ENCODE results near the gene CBFA2T3.

The CBFA2T3 gene

DNA sequence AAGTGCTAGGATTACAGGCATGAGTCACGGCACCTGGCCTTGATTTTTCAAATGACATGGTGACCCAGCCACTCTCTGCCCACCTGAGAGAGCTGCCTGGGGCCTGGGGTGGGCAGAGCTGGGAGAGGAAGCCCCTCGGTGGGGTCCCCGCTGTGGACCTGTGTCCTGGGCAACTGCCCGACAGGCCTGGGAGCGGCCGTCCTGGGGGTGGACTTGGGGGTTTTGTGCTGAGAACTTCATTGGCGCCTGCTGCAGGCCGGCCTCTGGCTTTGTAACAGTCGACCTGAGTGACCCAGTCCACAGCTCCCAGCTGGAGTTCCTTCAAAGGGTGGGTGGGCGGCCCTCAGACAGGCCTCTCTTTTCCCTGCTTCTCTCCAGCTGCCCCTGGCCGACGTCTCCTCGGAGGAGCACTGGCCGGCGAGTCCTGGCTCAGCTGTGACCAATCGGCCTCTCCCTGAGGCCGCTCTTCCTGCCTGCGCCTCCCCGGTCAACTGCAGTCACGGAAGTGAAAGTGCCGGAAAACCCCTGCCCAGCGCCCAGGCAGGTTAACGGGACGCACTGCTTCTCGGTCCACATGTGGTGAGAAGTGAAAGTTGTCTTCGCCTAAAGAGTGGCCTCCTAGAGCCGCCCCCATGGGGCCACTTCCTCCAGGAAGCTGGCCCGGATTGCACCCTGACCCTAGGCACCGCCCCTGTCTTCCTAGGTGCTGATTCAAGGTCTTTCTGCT lies 5.5 kb downstream of the CBFA2T3 start:
- TF ChIP-seq CEBPB (IDR thresholded peaks at IDR 0.05) (no peak), EGR1 (IDR thresholded peaks at IDR 0.05) (no peak), TEAD4 (IDR thresholded peaks at IDR 0.05) (no peak)

GRCh38 chr16:88970539-88971065 lies 6.4 kb downstream of the CBFA2T3 start:
- TF ChIP-seq, protein P1, sequence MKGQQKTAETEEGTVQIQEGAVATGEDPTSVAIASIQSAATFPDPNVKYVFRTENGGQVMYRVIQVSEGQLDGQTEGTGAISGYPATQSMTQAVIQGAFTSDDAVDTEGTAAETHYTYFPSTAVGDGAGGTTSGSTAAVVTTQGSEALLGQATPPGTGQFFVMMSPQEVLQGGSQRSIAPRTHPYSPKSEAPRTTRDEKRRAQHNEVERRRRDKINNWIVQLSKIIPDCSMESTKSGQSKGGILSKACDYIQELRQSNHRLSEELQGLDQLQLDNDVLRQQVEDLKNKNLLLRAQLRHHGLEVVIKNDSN (IDR thresholded peaks at IDR 0.05) = no peak
- no peak for TF ChIP-seq CREB1 (IDR thresholded peaks at IDR 0.05; ENCODE audit: low read depth)
- no peak for TF ChIP-seq RAD21 (IDR thresholded peaks at IDR 0.05; ENCODE audit: low read depth)
- TF ChIP-seq TEAD4 (IDR thresholded peaks at IDR 0.05) = no peak
- TF ChIP-seq YY1 (IDR thresholded peaks at IDR 0.05; ENCODE audit: low read depth) = no peak
- TF ChIP-seq TAF1 (IDR thresholded peaks at IDR 0.05; ENCODE audit: low read depth) = no peak
- no peak for TF ChIP-seq EP300 (IDR thresholded peaks at IDR 0.05; ENCODE audit: borderline replicate concordance)
- TF ChIP-seq REST (IDR thresholded peaks at IDR 0.05; ENCODE audit: low read depth) = no peak
- TF ChIP-seq, protein P2, sequence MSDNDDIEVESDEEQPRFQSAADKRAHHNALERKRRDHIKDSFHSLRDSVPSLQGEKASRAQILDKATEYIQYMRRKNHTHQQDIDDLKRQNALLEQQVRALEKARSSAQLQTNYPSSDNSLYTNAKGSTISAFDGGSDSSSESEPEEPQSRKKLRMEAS (IDR thresholded peaks at IDR 0.05) = no peak
- TF ChIP-seq EGR1 (IDR thresholded peaks at IDR 0.05) = no peak
- no peak for TF ChIP-seq TCF12 (IDR thresholded peaks at IDR 0.05; ENCODE audit: low read depth)
- no peak for TF ChIP-seq ZBTB7A (IDR thresholded peaks at IDR 0.05; ENCODE audit: low read depth)
- TF ChIP-seq NFIC (IDR thresholded peaks at IDR 0.05) = no peak
- TF ChIP-seq CEBPB (IDR thresholded peaks at IDR 0.05) = no peak
- no peak for TF ChIP-seq FOXM1 (IDR thresholded peaks at IDR 0.05; ENCODE audit: borderline replicate concordance, low read depth)

DNA sequence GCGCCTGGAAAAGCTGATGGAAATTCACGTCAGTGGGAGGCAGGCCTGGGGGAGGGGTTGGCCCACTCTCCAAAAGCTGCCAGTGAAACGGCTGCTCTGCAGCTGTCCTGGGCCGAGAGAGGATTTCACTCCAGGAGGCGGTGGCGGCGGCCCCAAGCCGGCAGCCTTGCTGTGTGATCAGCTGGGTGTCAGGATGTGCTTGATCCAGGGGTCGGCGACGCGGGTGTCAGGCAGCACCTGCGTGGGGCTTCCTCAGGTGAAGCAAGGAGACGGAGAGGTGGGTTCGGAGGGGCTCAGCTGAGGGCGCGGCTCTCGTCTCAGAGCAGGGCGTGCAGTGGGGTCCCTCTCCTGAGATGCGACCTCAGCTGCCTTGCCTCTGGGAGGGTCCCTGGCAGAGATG lies 7.0 kb downstream of the CBFA2T3 start:
- TF ChIP-seq CREB1 (IDR thresholded peaks at IDR 0.05; ENCODE audit: low read depth) = no peak
- no peak for TF ChIP-seq FOXM1 (IDR thresholded peaks at IDR 0.05; ENCODE audit: borderline replicate concordance, low read depth)
- TF ChIP-seq TEAD4 (IDR thresholded peaks at IDR 0.05) = no peak
- no peak for TF ChIP-seq RAD21 (IDR thresholded peaks at IDR 0.05; ENCODE audit: low read depth)
- TF ChIP-seq TAF1 (IDR thresholded peaks at IDR 0.05; ENCODE audit: low read depth) = no peak
- no peak for TF ChIP-seq ZBTB7A (IDR thresholded peaks at IDR 0.05; ENCODE audit: low read depth)
- no peak for TF ChIP-seq REST (IDR thresholded peaks at IDR 0.05; ENCODE audit: low read depth)
- no peak for TF ChIP-seq YY1 (IDR thresholded peaks at IDR 0.05; ENCODE audit: low read depth)
- no peak for TF ChIP-seq EP300 (IDR thresholded peaks at IDR 0.05; ENCODE audit: borderline replicate concordance)
- TF ChIP-seq NFIC (IDR thresholded peaks at IDR 0.05) = no peak
- no peak for TF ChIP-seq EGR1 (IDR thresholded peaks at IDR 0.05)
- no peak for TF ChIP-seq TCF12 (IDR thresholded peaks at IDR 0.05; ENCODE audit: low read depth)
- no peak for TF ChIP-seq CEBPB (IDR thresholded peaks at IDR 0.05)
- TF ChIP-seq, protein P1 (IDR thresholded peaks at IDR 0.05) = no peak
- TF ChIP-seq, protein P2 (IDR thresholded peaks at IDR 0.05) = no peak

GRCh38 chr16:88969361-88969831 lies 7.6 kb downstream of the CBFA2T3 start:
- no peak for TF ChIP-seq TEAD4 (IDR thresholded peaks at IDR 0.05)
- TF ChIP-seq, protein P2 (IDR thresholded peaks at IDR 0.05) = no peak
- no peak for TF ChIP-seq EGR1 (IDR thresholded peaks at IDR 0.05)
- TF ChIP-seq ZBTB7A (IDR thresholded peaks at IDR 0.05; ENCODE audit: low read depth) = no peak
- no peak for TF ChIP-seq TAF1 (IDR thresholded peaks at IDR 0.05; ENCODE audit: low read depth)
- no peak for TF ChIP-seq CREB1 (IDR thresholded peaks at IDR 0.05; ENCODE audit: low read depth)
- TF ChIP-seq FOXM1 (IDR thresholded peaks at IDR 0.05; ENCODE audit: borderline replicate concordance, low read depth) = no peak
- no peak for TF ChIP-seq TCF12 (IDR thresholded peaks at IDR 0.05; ENCODE audit: low read depth)
- TF ChIP-seq YY1 (IDR thresholded peaks at IDR 0.05; ENCODE audit: low read depth) = no peak
- TF ChIP-seq, protein P1 (IDR thresholded peaks at IDR 0.05) = no peak
- no peak for TF ChIP-seq REST (IDR thresholded peaks at IDR 0.05; ENCODE audit: low read depth)
